ENCODE measurements around the gene SYTL5. TPM values are rescaled to one million over a fixed set of nuclear protein-coding genes. Genes with fewer than 3 reads are reported as not detected.

SYTL5 gene
- total RNA-seq, 1 donor from 2014 or later, result 8.8 TPM

DNA sequence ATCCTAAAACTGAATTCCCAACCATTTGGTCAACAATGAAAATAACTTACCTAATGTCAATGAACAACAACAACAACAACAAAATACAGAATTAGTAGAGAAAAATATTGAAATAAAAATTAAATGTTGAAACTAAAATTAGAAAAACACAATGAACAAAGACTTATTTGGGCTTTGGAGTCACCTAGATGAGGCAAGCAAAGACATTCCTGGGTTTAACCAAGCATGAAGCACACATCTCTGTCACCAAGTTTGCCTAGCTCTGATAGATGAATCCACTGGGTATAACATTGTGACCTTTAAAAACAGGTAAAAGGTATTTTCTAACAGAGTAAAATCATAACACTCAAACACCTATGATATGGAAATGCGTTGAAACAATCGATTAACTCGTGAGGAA, 13.2 kb upstream of the SYTL5 start:
- peaks cover 19% of the 10 kb centered on the region for H3K9me3 Mint-ChIP-seq (ENCODE audit: low read depth)
- peaks cover 6% of the 10 kb centered on the region for H3K4me1 Mint-ChIP-seq (ENCODE audit: low read depth)
- no peaks in the 10 kb centered on the region for H3K36me3 Mint-ChIP-seq (ENCODE audit: insufficient read depth)
- no peak for DNase-seq (ENCODE audit: low spot score, unreplicated experiment)
- H3K27ac Mint-ChIP-seq, result no peak overlapping the region
- H3K4me3 Mint-ChIP-seq (ENCODE audit: low read depth), result no peak overlapping the region
- no peaks in the 10 kb centered on the region for H3K27me3 Mint-ChIP-seq
- TF ChIP-seq, protein P1, sequence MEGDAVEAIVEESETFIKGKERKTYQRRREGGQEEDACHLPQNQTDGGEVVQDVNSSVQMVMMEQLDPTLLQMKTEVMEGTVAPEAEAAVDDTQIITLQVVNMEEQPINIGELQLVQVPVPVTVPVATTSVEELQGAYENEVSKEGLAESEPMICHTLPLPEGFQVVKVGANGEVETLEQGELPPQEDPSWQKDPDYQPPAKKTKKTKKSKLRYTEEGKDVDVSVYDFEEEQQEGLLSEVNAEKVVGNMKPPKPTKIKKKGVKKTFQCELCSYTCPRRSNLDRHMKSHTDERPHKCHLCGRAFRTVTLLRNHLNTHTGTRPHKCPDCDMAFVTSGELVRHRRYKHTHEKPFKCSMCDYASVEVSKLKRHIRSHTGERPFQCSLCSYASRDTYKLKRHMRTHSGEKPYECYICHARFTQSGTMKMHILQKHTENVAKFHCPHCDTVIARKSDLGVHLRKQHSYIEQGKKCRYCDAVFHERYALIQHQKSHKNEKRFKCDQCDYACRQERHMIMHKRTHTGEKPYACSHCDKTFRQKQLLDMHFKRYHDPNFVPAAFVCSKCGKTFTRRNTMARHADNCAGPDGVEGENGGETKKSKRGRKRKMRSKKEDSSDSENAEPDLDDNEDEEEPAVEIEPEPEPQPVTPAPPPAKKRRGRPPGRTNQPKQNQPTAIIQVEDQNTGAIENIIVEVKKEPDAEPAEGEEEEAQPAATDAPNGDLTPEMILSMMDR (IDR thresholded peaks at IDR 0.05; ENCODE audit: unreplicated experiment), result no peak

DNA sequence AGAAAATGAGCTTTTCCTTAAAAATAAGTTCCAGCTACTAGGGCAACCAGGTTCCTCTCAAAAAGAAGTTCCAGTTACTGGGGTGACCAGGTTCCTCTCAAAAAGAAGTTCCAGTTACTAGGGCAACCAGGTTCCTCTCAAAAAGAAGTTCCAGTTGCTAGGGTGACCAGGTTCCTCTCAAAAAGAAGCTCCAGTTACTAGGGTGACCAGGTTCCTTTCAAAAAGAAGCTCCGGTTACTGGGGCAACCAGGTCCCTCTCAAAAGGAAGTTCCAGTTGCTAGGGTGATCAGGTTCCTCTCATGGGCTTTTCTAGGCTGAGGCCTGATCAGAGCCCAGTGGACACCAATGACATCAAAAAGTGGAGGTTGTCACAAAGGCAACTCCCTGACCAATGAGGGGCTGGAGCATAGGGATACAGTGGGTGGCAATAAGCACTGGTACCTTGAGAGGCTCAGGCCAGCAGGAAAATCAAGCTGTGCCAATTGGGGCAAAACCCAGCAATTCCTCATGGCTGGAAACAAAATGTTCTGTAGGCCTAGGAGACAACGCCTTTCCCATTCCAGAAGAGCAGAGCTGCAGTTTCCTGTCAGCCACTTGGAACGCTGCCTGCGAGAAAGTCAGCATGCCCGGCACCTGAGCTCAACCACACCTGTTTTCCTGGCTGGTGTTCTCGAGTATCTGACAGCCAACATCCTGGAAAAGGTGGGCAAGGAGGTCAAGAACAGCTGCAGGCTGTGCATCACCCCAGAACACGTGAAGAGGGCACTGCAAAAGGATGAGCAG, 12.3 kb upstream of the SYTL5 start:
- H3K36me3 Mint-ChIP-seq (ENCODE audit: insufficient read depth), result no peaks in the 10 kb centered on the region
- no peaks in the 10 kb centered on the region for H3K27me3 Mint-ChIP-seq
- no peak overlapping the region for H3K27ac Mint-ChIP-seq
- peaks cover 6% of the 10 kb centered on the region for H3K4me1 Mint-ChIP-seq (ENCODE audit: low read depth)
- TF ChIP-seq, protein P1 (IDR thresholded peaks at IDR 0.05; ENCODE audit: unreplicated experiment), result no peak
- no peak overlapping the region for H3K4me3 Mint-ChIP-seq (ENCODE audit: low read depth)
- DNase-seq (ENCODE audit: low spot score, unreplicated experiment), result no peak
- H3K9me3 Mint-ChIP-seq (ENCODE audit: low read depth), result peaks cover 17% of the 10 kb centered on the region

DNA sequence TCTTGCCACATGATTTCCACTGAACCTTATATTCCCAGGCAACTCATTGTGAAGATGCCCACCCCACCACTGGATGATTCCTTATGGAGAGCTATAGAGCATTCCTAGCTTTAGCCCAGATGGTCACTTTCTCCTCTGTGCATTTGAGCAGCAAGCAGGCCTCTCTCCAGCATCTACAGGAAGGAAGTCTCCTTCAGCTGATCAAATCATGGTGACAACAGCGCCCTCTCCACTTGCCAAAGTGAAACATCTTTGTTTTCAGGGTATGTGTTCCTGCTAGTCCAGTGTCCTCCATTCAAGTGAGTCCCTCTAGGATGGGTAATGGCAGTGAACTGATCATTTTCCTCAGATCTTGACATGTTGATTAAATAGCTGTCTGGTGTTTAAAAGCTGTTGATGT, 10.9 kb upstream of the SYTL5 start:
- H3K4me3 Mint-ChIP-seq (ENCODE audit: low read depth), result no peak overlapping the region

DNA sequence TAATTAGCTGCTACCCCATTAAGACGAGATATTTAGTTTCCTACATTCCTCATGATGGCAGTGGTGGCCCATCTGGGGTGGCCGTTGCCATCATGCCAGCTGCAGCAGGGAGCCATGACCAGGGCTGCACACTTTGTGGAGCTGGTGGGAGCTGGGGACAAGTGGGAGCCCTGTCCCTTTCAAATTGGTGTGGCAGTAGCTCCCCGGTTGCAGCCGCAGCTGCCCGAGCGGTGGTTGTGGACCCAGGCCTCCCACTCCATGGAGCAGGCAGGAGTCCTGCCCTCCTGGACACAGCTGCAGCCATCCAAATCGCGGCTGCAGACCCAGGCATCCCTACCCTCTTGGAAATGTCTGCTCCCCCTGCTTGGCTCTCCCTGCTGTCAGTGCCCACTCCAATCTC, 9.3 kb upstream of the SYTL5 start:
- no peaks in the 10 kb centered on the region for H3K27me3 Mint-ChIP-seq
- H3K4me3 Mint-ChIP-seq (ENCODE audit: low read depth), result no peak overlapping the region
- DNase-seq (ENCODE audit: low spot score, unreplicated experiment), result no peak
- H3K36me3 Mint-ChIP-seq (ENCODE audit: insufficient read depth), result no peaks in the 10 kb centered on the region
- H3K9me3 Mint-ChIP-seq (ENCODE audit: low read depth), result peaks cover 13% of the 10 kb centered on the region
- TF ChIP-seq, protein P1 (IDR thresholded peaks at IDR 0.05; ENCODE audit: unreplicated experiment), result no peak
- H3K27ac Mint-ChIP-seq, result no peak overlapping the region
- peaks cover 5% of the 10 kb centered on the region for H3K4me1 Mint-ChIP-seq (ENCODE audit: low read depth)

More for the DNA sequence above, 10.9 kb upstream of the SYTL5 start:
- no peaks in the 10 kb centered on the region for H3K36me3 Mint-ChIP-seq (ENCODE audit: insufficient read depth)
- peaks cover 6% of the 10 kb centered on the region for H3K4me1 Mint-ChIP-seq (ENCODE audit: low read depth)
- peaks cover 17% of the 10 kb centered on the region for H3K9me3 Mint-ChIP-seq (ENCODE audit: low read depth)
- no peak for DNase-seq (ENCODE audit: low spot score, unreplicated experiment)
- H3K27ac Mint-ChIP-seq, result no peak overlapping the region
- TF ChIP-seq, protein P1 (IDR thresholded peaks at IDR 0.05; ENCODE audit: unreplicated experiment), result no peak
- H3K27me3 Mint-ChIP-seq, result no peaks in the 10 kb centered on the region

DNA sequence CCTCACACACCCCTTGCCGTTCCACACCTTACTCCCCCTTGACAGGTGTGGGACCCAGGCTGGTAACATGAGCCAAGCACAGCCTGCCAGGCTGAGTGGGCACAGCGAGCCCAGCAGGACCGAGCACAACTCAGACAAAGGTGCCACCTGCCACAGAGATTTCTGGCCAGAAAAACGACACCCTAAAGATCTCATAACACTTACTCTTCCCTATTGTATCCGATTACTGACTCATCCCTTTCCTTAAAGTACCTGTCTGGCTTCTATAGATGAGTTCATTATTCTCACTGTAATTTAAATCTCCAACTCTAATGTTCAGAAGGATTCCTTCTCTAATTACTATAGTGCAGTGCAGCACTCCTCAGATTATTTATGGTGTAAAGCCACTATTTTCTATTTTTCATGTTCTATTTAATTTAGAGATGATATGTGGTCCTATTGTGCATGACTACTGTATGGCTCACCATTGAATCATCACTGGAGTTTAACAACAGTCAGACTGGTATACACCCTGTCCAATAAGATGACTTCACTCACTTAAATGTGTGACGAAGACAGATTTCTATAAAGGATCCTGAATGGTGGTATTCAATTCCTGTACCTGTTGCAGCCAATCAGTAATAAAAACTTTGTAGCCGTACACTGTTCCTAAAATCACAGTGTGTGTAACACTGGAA, 7.6 kb upstream of the SYTL5 start:
- Mint-ChIP-seq H3K27ac (no peak overlapping the region), H3K36me3 (ENCODE audit: insufficient read depth) (peaks cover 4% of the 10 kb centered on the region), H3K4me3 (ENCODE audit: low read depth) (no peak overlapping the region), H3K27me3 (no peaks in the 10 kb centered on the region), H3K4me1 (ENCODE audit: low read depth) (no peaks in the 10 kb centered on the region), H3K9me3 (ENCODE audit: low read depth) (peaks cover 15% of the 10 kb centered on the region)
- TF ChIP-seq, protein P1 (IDR thresholded peaks at IDR 0.05; ENCODE audit: unreplicated experiment), result no peak
- no peak for DNase-seq (ENCODE audit: low spot score, unreplicated experiment)
